Uterus (tissue), 2 donors: ENCODE results near the gene NASP.

Experiments used
- POLR2A ChIP-seq, 2 donors: fragments of 450-650 bp; IDR thresholded peaks; one replicate each; pipeline ENCODE4 v1.6.1; 2016; ENCODE audit warnings: antibody characterized with exemption in 2 of 2, mild to moderate bottlenecking in 1 of 2, moderate library complexity in 1 of 2
- TF ChIP-seq, protein P1 (sequence below), 4 experiments: fragments of 200-600 bp in 2 of 4; fragments of 450-650 bp in 2 of 4; sonication (generic) in 2 of 4; IDR thresholded peaks; one replicate each; pipeline ENCODE4 v1.5.1; 2016 to 2019; ENCODE audit warnings: antibody characterized with exemption in 4 of 4, mild to moderate bottlenecking in 2 of 4, moderate library complexity in 1 of 4

GRCh38 chr1:45647248-45648021 is 63.6 kb downstream of the NASP start:
- TF ChIP-seq, protein P1, sequence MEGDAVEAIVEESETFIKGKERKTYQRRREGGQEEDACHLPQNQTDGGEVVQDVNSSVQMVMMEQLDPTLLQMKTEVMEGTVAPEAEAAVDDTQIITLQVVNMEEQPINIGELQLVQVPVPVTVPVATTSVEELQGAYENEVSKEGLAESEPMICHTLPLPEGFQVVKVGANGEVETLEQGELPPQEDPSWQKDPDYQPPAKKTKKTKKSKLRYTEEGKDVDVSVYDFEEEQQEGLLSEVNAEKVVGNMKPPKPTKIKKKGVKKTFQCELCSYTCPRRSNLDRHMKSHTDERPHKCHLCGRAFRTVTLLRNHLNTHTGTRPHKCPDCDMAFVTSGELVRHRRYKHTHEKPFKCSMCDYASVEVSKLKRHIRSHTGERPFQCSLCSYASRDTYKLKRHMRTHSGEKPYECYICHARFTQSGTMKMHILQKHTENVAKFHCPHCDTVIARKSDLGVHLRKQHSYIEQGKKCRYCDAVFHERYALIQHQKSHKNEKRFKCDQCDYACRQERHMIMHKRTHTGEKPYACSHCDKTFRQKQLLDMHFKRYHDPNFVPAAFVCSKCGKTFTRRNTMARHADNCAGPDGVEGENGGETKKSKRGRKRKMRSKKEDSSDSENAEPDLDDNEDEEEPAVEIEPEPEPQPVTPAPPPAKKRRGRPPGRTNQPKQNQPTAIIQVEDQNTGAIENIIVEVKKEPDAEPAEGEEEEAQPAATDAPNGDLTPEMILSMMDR (IDR thresholded peaks at IDR 0.05), result no peak
- TF ChIP-seq POLR2A (IDR thresholded peaks at IDR 0.05), result no peak
